Left renal pelvis (tissue), 4 donors: ENCODE results near the gene CSNK1G2. TPM values are rescaled to one million over a fixed set of nuclear protein-coding genes. Genes with fewer than 3 reads are reported as not detected.

Experiments
- DNase-seq, 4 donors: peaks; one replicate each; pipeline ENCODE4 v3.0.0-alpha.2; 2013; ENCODE audit warnings: low read depth in 4 of 4, low spot score in 3 of 4
- polyA plus RNA-seq, 4 donors: library from polyadenylated mRNA; unstranded; fragments of 120-200 nt; gene quantifications; one replicate each; pipeline ENCODE4 v1.2.1, GENCODE V29; 2013; ENCODE audit not compliant: insufficient read length in 4 of 4

The CSNK1G2 gene
- polyA plus RNA-seq, result 10 to 100 TPM; 44.1 to 68.8 (median 56.2) TPM

- peak in 1 of 4 donors; percentile 68 for DNase-seq
These were observed at the start of gene CSNK1G2 for GRCh38 chr19:1941146-1942077. Gene CSNK1G2, plus strand, starts transcription at chr19:1941172. Its CDS starts 28,601 bp downstream, at chr19:1969773.

- no peak for DNase-seq
These were observed 47.2 kb upstream of the CSNK1G2 start for GRCh38 chr19:1893791-1894190.

- no peak for DNase-seq
These were observed 44.5 kb upstream of the CSNK1G2 start for GRCh38 chr19:1896508-1896907.

GRCh38 chr19:1901940-1902404, 39.0 kb upstream of the CSNK1G2 start:
- no peak for DNase-seq

- no peak for DNase-seq
These were observed 38.0 kb upstream of the CSNK1G2 start for GRCh38 chr19:1902923-1903322.

GRCh38 chr19:1904860-1905109, 36.2 kb upstream of the CSNK1G2 start:
- DNase-seq, result no peak

- DNase-seq, result peak; percentile 91 to 97 (median 96)
These were observed 35.7 kb upstream of the CSNK1G2 start, which contains the start of the genes ADAT3 and SCAMP4 for GRCh38 chr19:1905110-1905862. Gene ADAT3, plus strand, starts transcription at chr19:1905399. Its CDS starts 6,649 bp downstream, at chr19:1912048. Gene SCAMP4, plus strand, starts transcription at chr19:1905399. Its CDS starts 9,621 bp downstream, at chr19:1915020.

- no peak for DNase-seq
These were observed 35.1 kb upstream of the CSNK1G2 start for GRCh38 chr19:1905863-1906375.

GRCh38 chr19:1906985-1907562, 33.9 kb upstream of the CSNK1G2 start:
- no peak for DNase-seq

- DNase-seq, result no peak
These were observed 33.2 kb upstream of the CSNK1G2 start for GRCh38 chr19:1907563-1908363.

- DNase-seq, result no peak
These were observed 32.7 kb upstream of the CSNK1G2 start for GRCh38 chr19:1908364-1908678.

- no peak for DNase-seq
These were observed 31.3 kb upstream of the CSNK1G2 start for GRCh38 chr19:1909761-1910080.

GRCh38 chr19:1910177-1910576, 30.8 kb upstream of the CSNK1G2 start:
- DNase-seq, result no peak

GRCh38 chr19:1911098-1911497, 29.9 kb upstream of the CSNK1G2 start:
- DNase-seq, result no peak

GRCh38 chr19:1911995-1912394, 29.0 kb upstream of the CSNK1G2 start:
- DNase-seq, result no peak

GRCh38 chr19:1912760-1913505, 28.0 kb upstream of the CSNK1G2 start:
- DNase-seq, result no peak

- no peak for DNase-seq
These were observed 27.0 kb upstream of the CSNK1G2 start for GRCh38 chr19:1913781-1914577.

- DNase-seq, result no peak
These were observed 26.1 kb upstream of the CSNK1G2 start for GRCh38 chr19:1914826-1915341.

- no peak for DNase-seq
These were observed 23.8 kb upstream of the CSNK1G2 start for GRCh38 chr19:1917146-1917545.
